Neural progenitor cell (in vitro differentiated cells): Measurements from ENCODE around the gene TOLLIP. TPM values are rescaled to one million over a fixed set of nuclear protein-coding genes. Genes with fewer than 3 reads are reported as not detected.

Experiments
- DNase-seq: peaks from one replicate; pipeline ENCODE4 v3.0.0-alpha.2; 2016; ENCODE audit warnings: low spot score
- H2AFZ ChIP-seq: fragments of 200-600 bp; sonication (generic); replicated peaks from 2 replicates; pipeline ENCODE4 v1.6.1; 2016; ENCODE audit warnings: antibody characterized with exemption
- H3F3A ChIP-seq: fragments of 200-600 bp; sonication (generic); 2 replicates; pipeline ENCODE4 v1.6.1; 2016; ENCODE audit warnings: antibody characterized with exemption, low read depth
- H3K27ac ChIP-seq: fragments of 200-600 bp; sonication (generic); 2 replicates; pipeline ENCODE4 v1.5.1; 2016; ENCODE audit warnings: mild to moderate bottlenecking
- H3K27me3 ChIP-seq: fragments of 200-600 bp; sonication (generic); 2 replicates; pipeline ENCODE4 v1.6.1; 2016; ENCODE audit warnings: mild to moderate bottlenecking, moderate library complexity
- H3K36me3 ChIP-seq: fragments of 200-600 bp; sonication (generic); 2 replicates; pipeline ENCODE4 v1.5.1; 2016
- H3K4me1 ChIP-seq: fragments of 200-600 bp; sonication (generic); 2 replicates; pipeline ENCODE4 v1.6.1; 2016; ENCODE audit warnings: mixed run types
- H3K4me2 ChIP-seq: fragments of 200-600 bp; sonication (generic); 2 replicates; pipeline ENCODE4 v1.6.1; 2016
- H3K4me3 ChIP-seq: fragments of 200-600 bp; sonication (generic); 2 replicates; pipeline ENCODE4 v1.5.1; 2016
- H3K79me2 ChIP-seq: fragments of 200-600 bp; sonication (generic); 2 replicates; pipeline ENCODE4 v1.6.1; 2016; ENCODE audit warnings: low read depth
- H3K9ac ChIP-seq: fragments of 200-600 bp; sonication (generic); 2 replicates; pipeline ENCODE4 v1.6.1; 2016
- H3K9me3 ChIP-seq: fragments of 200-600 bp; sonication (generic); 2 replicates; pipeline ENCODE4 v1.5.1; 2016; ENCODE audit warnings: low read depth
- H4K20me1 ChIP-seq: fragments of 200-600 bp; sonication (generic); 2 replicates; pipeline ENCODE4 v1.6.1; 2016; ENCODE audit warnings: low read depth
- H3K27ac Mint-ChIP-seq: 3 replicates; pipeline ENCODE4 v1.8.0; 2021; ENCODE audit warnings: mixed read lengths
- H3K27me3 Mint-ChIP-seq: 2 replicates; pipeline ENCODE4 v1.8.0; 2022; ENCODE audit warnings: low read depth, mild to moderate bottlenecking, inconsistent platforms, moderate library complexity, mixed read lengths; ENCODE audit not compliant: insufficient read depth
- H3K36me3 Mint-ChIP-seq: 3 replicates; pipeline ENCODE4 v1.8.0; 2021; ENCODE audit warnings: mixed read lengths
- H3K4me1 Mint-ChIP-seq: 3 replicates; pipeline ENCODE4 v1.8.0; 2021; ENCODE audit warnings: mixed read lengths
- H3K4me3 Mint-ChIP-seq: 3 replicates; pipeline ENCODE4 v1.8.0; 2021; ENCODE audit warnings: mild to moderate bottlenecking, moderate library complexity, mixed read lengths
- H3K9me3 Mint-ChIP-seq: 3 replicates; pipeline ENCODE4 v1.8.0; 2020; ENCODE audit warnings: mixed read lengths
- EZH2 ChIP-seq: fragments of 200-600 bp; sonication (generic); IDR thresholded peaks from 2 replicates; pipeline ENCODE4 v1.6.1; 2017; ENCODE audit warnings: antibody characterized with exemption, mild to moderate bottlenecking, moderate library complexity
- EZH2phosphoT487 ChIP-seq: fragments of 200-600 bp; sonication (generic); IDR thresholded peaks from 2 replicates; pipeline ENCODE4 v1.6.1; 2017; ENCODE audit warnings: antibody characterized with exemption
- total RNA-seq: library from RNA; depleted of rRNA; stranded (reverse); fragments of >200 nt; gene quantifications from 2 replicates; pipeline ENCODE4 v1.2.3, GENCODE V29; 2015; ENCODE audit warnings: low replicate concordance
- TF ChIP-seq, protein P1 (sequence below): fragments of 200-600 bp; sonication (generic); IDR thresholded peaks from 2 replicates; pipeline ENCODE4 v1.5.1; 2017; ENCODE audit warnings: antibody characterized with exemption, mild to moderate bottlenecking

Gene TOLLIP
- total RNA-seq, 1 donor from 2014 or later = 8.5 TPM

DNA sequence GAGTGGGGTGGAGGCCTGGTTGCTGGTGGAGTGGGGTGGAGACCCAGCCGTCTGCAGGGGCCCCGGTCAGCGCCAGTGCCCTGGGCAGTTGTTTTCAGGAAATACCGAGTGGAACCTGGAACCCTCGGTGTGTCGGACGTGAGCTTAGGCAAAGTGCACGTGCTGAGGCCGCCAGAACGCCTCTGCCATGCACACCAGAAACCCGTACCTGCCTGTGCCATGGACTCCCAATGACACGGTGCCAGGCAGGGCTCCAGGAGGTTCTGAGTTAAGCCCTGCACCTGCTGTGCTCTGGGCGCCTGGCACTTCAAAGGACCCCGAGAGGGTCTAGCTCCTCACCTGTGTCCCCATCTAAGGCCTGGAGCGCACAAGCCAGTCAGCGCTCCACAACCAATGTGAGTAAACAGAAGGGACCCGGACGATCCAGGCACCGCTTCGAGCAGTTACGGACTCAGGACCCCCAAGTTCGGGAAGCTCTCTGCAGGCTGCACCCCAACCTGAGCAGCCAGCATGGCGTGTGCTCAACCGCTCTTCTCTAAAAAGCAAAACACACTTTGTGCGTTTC is 12.3 kb downstream of the TOLLIP start:
- peaks cover 13% of the 10 kb centered on the region for H3K4me1 Mint-ChIP-seq
- H3K27me3 ChIP-seq = no peaks in the 10 kb centered on the region
- H3K79me2 ChIP-seq = peaks cover 37% of the 10 kb centered on the region
- no peak overlapping the region for H3K27ac Mint-ChIP-seq
- no peaks in the 10 kb centered on the region for H3K9me3 ChIP-seq
- TF ChIP-seq EZH2 (no peak), EZH2phosphoT487 (no peak)
- TF ChIP-seq, protein P1, sequence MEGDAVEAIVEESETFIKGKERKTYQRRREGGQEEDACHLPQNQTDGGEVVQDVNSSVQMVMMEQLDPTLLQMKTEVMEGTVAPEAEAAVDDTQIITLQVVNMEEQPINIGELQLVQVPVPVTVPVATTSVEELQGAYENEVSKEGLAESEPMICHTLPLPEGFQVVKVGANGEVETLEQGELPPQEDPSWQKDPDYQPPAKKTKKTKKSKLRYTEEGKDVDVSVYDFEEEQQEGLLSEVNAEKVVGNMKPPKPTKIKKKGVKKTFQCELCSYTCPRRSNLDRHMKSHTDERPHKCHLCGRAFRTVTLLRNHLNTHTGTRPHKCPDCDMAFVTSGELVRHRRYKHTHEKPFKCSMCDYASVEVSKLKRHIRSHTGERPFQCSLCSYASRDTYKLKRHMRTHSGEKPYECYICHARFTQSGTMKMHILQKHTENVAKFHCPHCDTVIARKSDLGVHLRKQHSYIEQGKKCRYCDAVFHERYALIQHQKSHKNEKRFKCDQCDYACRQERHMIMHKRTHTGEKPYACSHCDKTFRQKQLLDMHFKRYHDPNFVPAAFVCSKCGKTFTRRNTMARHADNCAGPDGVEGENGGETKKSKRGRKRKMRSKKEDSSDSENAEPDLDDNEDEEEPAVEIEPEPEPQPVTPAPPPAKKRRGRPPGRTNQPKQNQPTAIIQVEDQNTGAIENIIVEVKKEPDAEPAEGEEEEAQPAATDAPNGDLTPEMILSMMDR = no peak
- peaks cover 5% of the 10 kb centered on the region for H3K27me3 Mint-ChIP-seq
- H3K9ac ChIP-seq = no peak overlapping the region
- no peaks in the 10 kb centered on the region for H3K9me3 Mint-ChIP-seq
- H3K4me3 Mint-ChIP-seq = no peak overlapping the region
- H3K4me3 ChIP-seq = no peak overlapping the region
- H3F3A ChIP-seq = no peaks in the 10 kb centered on the region
- no peak for DNase-seq
- H3K36me3 ChIP-seq = no peaks in the 10 kb centered on the region
- no peak overlapping the region for H3K27ac ChIP-seq
- H4K20me1 ChIP-seq = peaks cover 32% of the 10 kb centered on the region
- no peaks in the 10 kb centered on the region for H3K4me1 ChIP-seq
- H3K4me2 ChIP-seq = no peak overlapping the region
- H2AFZ ChIP-seq = no peak overlapping the region
- H3K36me3 Mint-ChIP-seq = peaks cover 6% of the 10 kb centered on the region

DNA sequence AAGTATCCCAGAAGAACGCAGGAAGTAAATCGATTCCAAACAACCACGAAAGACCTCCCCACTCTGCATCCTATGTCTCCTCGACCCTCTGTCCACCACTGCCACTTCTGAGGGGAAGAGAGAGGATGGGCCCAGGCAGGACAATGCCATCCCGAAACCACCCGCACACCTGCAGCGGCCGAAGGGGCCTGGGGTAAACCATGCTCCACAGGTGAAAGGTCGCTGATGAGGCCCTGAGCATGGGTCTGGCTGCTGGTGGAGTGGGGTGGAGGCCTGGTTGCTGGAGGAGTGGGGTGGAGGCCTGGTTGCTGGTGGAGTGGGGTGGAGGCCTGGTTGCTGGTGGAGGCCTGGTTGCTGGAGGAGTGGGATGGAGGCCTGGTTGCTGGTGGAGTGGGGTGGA is 13.1 kb downstream of the TOLLIP start:
- H3K36me3 Mint-ChIP-seq = peaks cover 6% of the 10 kb centered on the region
- H3K9me3 Mint-ChIP-seq = no peaks in the 10 kb centered on the region
- peaks cover 5% of the 10 kb centered on the region for H3K27me3 Mint-ChIP-seq
- TF ChIP-seq EZH2 = no peak
- no peak for TF ChIP-seq EZH2phosphoT487
- no peak overlapping the region for H3K4me2 ChIP-seq
- peaks cover 24% of the 10 kb centered on the region for H4K20me1 ChIP-seq
- H3F3A ChIP-seq = no peaks in the 10 kb centered on the region
- no peak overlapping the region for H3K9ac ChIP-seq
- no peak overlapping the region for H3K4me3 ChIP-seq
- H3K27ac ChIP-seq = no peak overlapping the region
- peaks cover 10% of the 10 kb centered on the region for H3K4me1 Mint-ChIP-seq
- H3K4me1 ChIP-seq = no peaks in the 10 kb centered on the region
- H3K79me2 ChIP-seq = peaks cover 29% of the 10 kb centered on the region
- H3K36me3 ChIP-seq = no peaks in the 10 kb centered on the region
- no peaks in the 10 kb centered on the region for H3K9me3 ChIP-seq
- no peak for DNase-seq
- no peak overlapping the region for H3K4me3 Mint-ChIP-seq
- no peak overlapping the region for H2AFZ ChIP-seq
- H3K27ac Mint-ChIP-seq = no peak overlapping the region
- H3K27me3 ChIP-seq = no peaks in the 10 kb centered on the region

DNA sequence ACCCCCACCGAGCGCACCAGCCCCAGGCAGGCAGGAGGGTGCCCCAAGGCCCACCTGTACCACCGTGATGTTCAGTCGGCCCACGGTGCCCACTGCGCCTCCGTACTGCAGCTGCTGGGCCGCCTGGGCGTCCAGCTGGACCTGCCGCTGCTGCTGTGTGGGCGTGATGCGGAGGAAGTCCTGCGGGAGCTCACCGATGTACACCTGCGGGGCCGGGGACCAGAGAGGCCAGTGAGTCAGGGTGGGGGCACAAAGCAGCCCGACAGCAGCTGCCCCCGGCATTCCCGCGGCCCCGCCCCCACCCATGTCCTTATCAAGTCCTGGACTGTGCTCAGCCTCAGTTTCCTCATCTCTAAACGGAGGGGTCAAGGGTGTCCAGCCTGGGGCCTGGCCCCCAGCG is 13.8 kb downstream of the TOLLIP start:
- H3K4me3 Mint-ChIP-seq = no peak overlapping the region
- H4K20me1 ChIP-seq = peaks cover 19% of the 10 kb centered on the region

DNA sequence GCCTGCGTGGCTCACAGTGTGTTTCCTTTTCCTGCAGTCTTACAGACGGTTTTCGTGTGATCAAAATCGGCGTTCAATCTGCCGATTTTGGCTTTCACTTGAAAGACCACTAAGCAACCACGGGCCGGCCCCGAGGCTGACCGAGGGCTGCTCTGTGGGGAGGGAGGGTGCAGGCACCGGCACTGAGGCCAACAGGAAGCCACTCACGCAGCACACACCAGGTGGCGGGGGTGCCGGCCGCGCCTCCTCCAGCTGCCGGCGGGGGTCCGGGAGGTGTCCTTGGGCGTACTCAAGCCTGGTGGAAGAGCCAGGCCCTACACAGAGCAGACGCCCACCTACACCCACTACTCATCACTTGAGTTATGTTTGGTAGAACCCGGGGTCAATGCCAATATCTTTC is 14.3 kb downstream of the TOLLIP start:
- H3K79me2 ChIP-seq = peaks cover 20% of the 10 kb centered on the region
- peaks cover 5% of the 10 kb centered on the region for H3K27me3 Mint-ChIP-seq
- no peaks in the 10 kb centered on the region for H3K9me3 Mint-ChIP-seq

More for the DNA sequence above, 13.8 kb downstream of the TOLLIP start:
- TF ChIP-seq, protein P1 = no peak
- DNase-seq = no peak
- H3K4me3 ChIP-seq = no peak overlapping the region
- H3K79me2 ChIP-seq = peaks cover 25% of the 10 kb centered on the region
- Mint-ChIP-seq H3K27me3 (peaks cover 5% of the 10 kb centered on the region), H3K27ac (no peak overlapping the region), H3K9me3 (no peaks in the 10 kb centered on the region), H3K4me1 (peaks cover 8% of the 10 kb centered on the region), H3K36me3 (peaks cover 6% of the 10 kb centered on the region)
- H3K36me3 ChIP-seq = no peaks in the 10 kb centered on the region
- no peak overlapping the region for H2AFZ ChIP-seq
- H3F3A ChIP-seq = no peaks in the 10 kb centered on the region
- no peak overlapping the region for H3K27ac ChIP-seq
- no peaks in the 10 kb centered on the region for H3K27me3 ChIP-seq
- no peaks in the 10 kb centered on the region for H3K9me3 ChIP-seq
- H3K9ac ChIP-seq = no peak overlapping the region
- H3K4me1 ChIP-seq = no peaks in the 10 kb centered on the region
- no peak overlapping the region for H3K4me2 ChIP-seq

More for the DNA sequence above, 14.3 kb downstream of the TOLLIP start:
- peaks cover 14% of the 10 kb centered on the region for H4K20me1 ChIP-seq
- H3K4me1 ChIP-seq = no peaks in the 10 kb centered on the region
- no peaks in the 10 kb centered on the region for H3K27me3 ChIP-seq
- H3K9me3 ChIP-seq = no peaks in the 10 kb centered on the region
- H3K27ac Mint-ChIP-seq = no peak overlapping the region
- no peak overlapping the region for H3K4me3 Mint-ChIP-seq
- peaks cover 3% of the 10 kb centered on the region for H3K4me1 Mint-ChIP-seq
- H3K4me2 ChIP-seq = no peak overlapping the region
- H3K4me3 ChIP-seq = no peak overlapping the region
- no peak overlapping the region for H3K27ac ChIP-seq
- no peak overlapping the region for H2AFZ ChIP-seq
- no peak overlapping the region for H3K9ac ChIP-seq
- peaks cover 6% of the 10 kb centered on the region for H3K36me3 Mint-ChIP-seq
- H3F3A ChIP-seq = no peaks in the 10 kb centered on the region
- no peak for DNase-seq
- TF ChIP-seq, protein P1 = no peak
- TF ChIP-seq EZH2phosphoT487 (no peak), EZH2 (no peak)
- H3K36me3 ChIP-seq = no peaks in the 10 kb centered on the region
